Cardiac muscle cell (in vitro differentiated cells and primary cell): Measurements from ENCODE around the gene SBNO2. TPM values are rescaled to one million over a fixed set of nuclear protein-coding genes. Genes with fewer than 3 reads are reported as not detected.

Experiments used
- DNase-seq, 2 donors: peaks; one replicate each; pipeline versions ENCODE4 v3.0.0 to v3.0.0-alpha.2; 2010 to 2017; ENCODE audit warnings: low read depth in 1 of 2, low spot score in 1 of 2
- H3K27ac ChIP-seq: fragments of 200-600 bp; sonication (generic); 2 replicates; pipeline ENCODE4 v1.5.1; 2016
- H3K27me3 ChIP-seq: fragments of 200-600 bp; sonication (generic); 2 replicates; pipeline ENCODE4 v1.6.0; 2016; ENCODE audit warnings: control low read depth
- H3K36me3 ChIP-seq: fragments of 200-600 bp; sonication (generic); 2 replicates; pipeline ENCODE4 v1.5.1; 2016; ENCODE audit warnings: control low read depth
- H3K4me1 ChIP-seq: fragments of 200-600 bp; sonication (generic); 2 replicates; pipeline ENCODE4 v1.8.1; 2017; ENCODE audit warnings: low read depth, mild to moderate bottlenecking, mixed run types
- H3K4me3 ChIP-seq: fragments of 200-600 bp; sonication (generic); 2 replicates; pipeline ENCODE4 v1.5.1; 2016; ENCODE audit warnings: mild to moderate bottlenecking
- H3K9me3 ChIP-seq: fragments of 200-600 bp; sonication (generic); 2 replicates; pipeline ENCODE4 v1.5.1; 2017; ENCODE audit warnings: low read depth, mild to moderate bottlenecking, control low read depth
- polyA plus RNA-seq: library from polyadenylated mRNA; unstranded; fragments of >200 nt; fragmentation: Nextera tagmentation; extraction: Ambion mirVana; gene quantifications from 2 replicates; pipeline ENCODE4 v1.2.1, GENCODE V29; 2016
- total RNA-seq: library from RNA; depleted of rRNA; stranded (reverse); fragments of >200 nt; gene quantifications from 2 replicates; pipeline ENCODE4 v1.2.3, GENCODE V29; 2016
- TF ChIP-seq, protein P1 (sequence below): IDR thresholded peaks from 2 replicates; pipeline ENCODE4 v1.5.1; 2012; ENCODE audit warnings: low read depth, mild to moderate bottlenecking, low read length

The SBNO2 gene
- total and polyA plus RNA-seq, 2 experiments from 2014 or later = 11.8 to 28.5 TPM

DNA sequence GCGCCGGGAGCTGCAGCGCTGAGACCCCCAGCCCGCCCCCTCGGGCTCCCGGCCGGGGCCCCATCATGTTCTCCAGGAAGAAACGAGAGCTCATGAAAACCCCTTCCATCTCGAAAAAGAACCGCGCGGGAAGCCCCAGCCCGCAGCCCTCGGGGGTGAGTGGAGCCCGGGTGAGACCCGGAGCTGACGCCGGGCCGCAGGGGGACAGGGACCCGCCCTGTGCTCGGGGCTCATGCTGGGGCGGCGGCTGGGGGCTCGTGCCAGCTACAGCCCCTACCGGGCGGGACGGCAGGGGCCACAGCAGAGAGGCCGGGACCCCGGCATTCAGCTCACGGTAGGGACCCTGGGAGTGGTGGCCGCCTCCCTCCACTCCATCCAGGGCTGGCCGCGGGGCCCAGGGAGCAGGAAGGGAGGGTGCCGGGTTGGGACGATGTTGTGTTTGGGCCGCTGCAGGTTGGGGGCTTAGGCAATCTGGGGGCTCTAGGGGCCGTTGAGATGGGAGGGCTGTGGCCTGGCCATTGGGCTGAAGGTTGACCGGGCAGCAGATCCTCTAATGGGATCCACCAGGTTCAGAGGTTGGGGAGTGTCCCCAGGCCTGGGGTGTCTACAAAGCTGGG, 106.6 kb downstream of the SBNO2 start:
- Histone ChIP-seq H3K27ac (no peak overlapping the region), H3K4me1 (peaks cover 18% of the 10 kb centered on the region), H3K36me3 (no peaks in the 10 kb centered on the region), H3K27me3 (peaks cover 13% of the 10 kb centered on the region), H3K4me3 (peak overlapping the region; percentile 21), H3K9me3 (no peaks in the 10 kb centered on the region)
- DNase-seq = no peak
- TF ChIP-seq, protein P1, sequence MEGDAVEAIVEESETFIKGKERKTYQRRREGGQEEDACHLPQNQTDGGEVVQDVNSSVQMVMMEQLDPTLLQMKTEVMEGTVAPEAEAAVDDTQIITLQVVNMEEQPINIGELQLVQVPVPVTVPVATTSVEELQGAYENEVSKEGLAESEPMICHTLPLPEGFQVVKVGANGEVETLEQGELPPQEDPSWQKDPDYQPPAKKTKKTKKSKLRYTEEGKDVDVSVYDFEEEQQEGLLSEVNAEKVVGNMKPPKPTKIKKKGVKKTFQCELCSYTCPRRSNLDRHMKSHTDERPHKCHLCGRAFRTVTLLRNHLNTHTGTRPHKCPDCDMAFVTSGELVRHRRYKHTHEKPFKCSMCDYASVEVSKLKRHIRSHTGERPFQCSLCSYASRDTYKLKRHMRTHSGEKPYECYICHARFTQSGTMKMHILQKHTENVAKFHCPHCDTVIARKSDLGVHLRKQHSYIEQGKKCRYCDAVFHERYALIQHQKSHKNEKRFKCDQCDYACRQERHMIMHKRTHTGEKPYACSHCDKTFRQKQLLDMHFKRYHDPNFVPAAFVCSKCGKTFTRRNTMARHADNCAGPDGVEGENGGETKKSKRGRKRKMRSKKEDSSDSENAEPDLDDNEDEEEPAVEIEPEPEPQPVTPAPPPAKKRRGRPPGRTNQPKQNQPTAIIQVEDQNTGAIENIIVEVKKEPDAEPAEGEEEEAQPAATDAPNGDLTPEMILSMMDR = no peak

DNA sequence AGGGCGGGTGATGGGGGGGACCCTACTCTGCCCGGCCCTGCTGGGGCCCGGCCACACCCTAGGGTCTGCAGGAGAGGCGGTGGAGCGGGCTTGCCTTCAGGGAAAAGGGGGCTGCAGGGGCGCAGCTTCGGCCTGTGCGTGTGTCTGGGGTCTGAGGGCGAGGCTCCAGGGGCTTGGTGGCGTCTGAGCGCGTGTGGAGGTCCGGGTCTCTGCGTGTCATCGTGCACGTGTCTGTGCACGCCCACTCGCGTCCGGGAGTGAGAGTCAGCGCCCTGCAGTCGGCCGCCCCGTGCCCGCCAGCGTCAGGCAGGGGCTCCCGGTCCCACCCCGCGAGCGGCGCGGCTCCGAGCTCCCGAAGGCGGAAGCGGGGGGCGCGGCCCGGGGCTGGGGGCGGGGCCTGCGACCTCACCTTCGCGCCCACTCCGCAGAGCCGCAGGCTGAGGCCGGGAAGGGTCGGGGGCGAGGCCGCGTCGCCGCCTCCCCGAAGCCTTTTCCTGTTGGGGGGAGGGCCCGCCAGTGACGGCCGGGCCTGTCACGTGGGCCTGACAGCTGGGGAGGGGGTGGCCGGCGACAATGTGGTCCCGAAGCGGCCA, 107.2 kb downstream of the SBNO2 start, which contains the start of gene ARHGAP45:
Gene ARHGAP45, plus strand, starts transcription at position 420 of the 593 bp plus-strand sequence. CDS start 239 bp downstream, outside the sequence.
- TF ChIP-seq, protein P1 = no peak
- H3K27me3 ChIP-seq = peaks cover 13% of the 10 kb centered on the region
- no peak for DNase-seq
- peaks cover 18% of the 10 kb centered on the region for H3K4me1 ChIP-seq
- H3K27ac ChIP-seq = peak within 1 kb of the TSS; percentile 73
- H3K36me3 ChIP-seq = no peaks in the 10 kb centered on the region
- no peaks in the 10 kb centered on the region for H3K9me3 ChIP-seq
- H3K4me3 ChIP-seq = peak within 1 kb of the TSS; percentile 21

DNA sequence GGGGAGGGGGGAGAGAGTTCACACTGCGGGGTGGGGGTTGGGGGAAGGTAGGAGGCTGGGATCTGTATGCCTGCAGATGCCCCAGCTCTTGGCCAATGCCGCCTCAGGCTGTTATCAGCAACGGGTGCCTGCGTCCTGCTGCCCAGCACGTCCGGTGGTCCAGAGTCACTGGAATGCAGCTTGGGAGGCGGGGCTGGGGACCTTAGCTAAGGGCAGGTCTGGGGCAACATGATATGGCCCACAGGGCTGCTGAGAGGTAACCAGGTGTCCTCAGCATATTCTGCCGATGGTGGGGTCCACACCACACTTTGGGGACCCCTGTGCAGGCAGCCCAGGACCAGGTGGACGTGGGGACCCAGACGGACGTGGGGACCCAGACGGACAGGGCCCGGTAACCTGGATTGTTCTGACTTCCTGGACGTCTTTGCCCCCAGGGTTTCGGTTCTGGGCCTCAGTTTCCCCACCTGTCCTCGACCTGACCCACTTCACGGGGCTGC, 107.8 kb downstream of the SBNO2 start:
- peaks cover 13% of the 10 kb centered on the region for H3K27me3 ChIP-seq
- H3K4me1 ChIP-seq = peaks cover 18% of the 10 kb centered on the region
- H3K9me3 ChIP-seq = no peaks in the 10 kb centered on the region
- TF ChIP-seq, protein P1 = no peak
- H3K4me3 ChIP-seq = peak overlapping the region; percentile 21
- H3K36me3 ChIP-seq = no peaks in the 10 kb centered on the region
- peak in 1 of 2 donors; percentile 84 for DNase-seq
- H3K27ac ChIP-seq = peak overlapping the region; percentile 73

DNA sequence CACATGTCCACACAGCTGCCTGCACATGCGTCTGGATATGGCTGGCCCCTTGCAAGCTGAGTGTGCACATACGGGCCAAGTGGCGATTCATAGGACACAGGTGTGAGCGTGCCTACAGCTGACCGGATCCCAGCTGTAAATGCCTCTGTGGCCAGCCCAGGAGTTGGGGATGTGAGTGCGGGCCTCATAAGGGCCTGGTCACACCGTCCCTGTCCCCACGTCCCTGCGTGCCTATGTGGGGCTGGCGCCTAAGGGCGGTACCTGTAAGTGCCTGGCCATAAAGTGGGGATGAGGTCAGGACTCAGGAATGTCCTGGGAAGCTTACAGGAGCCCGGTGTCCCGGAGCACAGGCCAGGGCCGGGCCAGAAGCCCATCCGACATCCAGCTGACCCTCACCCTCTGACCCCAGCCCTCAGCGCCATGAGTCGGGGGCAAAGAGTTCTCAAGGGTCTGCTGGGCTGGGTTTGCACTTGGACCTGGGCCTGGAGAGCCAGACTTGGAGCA, 108.4 kb downstream of the SBNO2 start:
- peaks cover 8% of the 10 kb centered on the region for H3K27me3 ChIP-seq
- H3K4me1 ChIP-seq = peaks cover 18% of the 10 kb centered on the region
- TF ChIP-seq, protein P1 = no peak
- H3K4me3 ChIP-seq = no peak overlapping the region
- peak in 1 of 2 donors; percentile 37 for DNase-seq
- peak overlapping the region; percentile 73 for H3K27ac ChIP-seq
- H3K36me3 ChIP-seq = no peaks in the 10 kb centered on the region
- no peaks in the 10 kb centered on the region for H3K9me3 ChIP-seq

DNA sequence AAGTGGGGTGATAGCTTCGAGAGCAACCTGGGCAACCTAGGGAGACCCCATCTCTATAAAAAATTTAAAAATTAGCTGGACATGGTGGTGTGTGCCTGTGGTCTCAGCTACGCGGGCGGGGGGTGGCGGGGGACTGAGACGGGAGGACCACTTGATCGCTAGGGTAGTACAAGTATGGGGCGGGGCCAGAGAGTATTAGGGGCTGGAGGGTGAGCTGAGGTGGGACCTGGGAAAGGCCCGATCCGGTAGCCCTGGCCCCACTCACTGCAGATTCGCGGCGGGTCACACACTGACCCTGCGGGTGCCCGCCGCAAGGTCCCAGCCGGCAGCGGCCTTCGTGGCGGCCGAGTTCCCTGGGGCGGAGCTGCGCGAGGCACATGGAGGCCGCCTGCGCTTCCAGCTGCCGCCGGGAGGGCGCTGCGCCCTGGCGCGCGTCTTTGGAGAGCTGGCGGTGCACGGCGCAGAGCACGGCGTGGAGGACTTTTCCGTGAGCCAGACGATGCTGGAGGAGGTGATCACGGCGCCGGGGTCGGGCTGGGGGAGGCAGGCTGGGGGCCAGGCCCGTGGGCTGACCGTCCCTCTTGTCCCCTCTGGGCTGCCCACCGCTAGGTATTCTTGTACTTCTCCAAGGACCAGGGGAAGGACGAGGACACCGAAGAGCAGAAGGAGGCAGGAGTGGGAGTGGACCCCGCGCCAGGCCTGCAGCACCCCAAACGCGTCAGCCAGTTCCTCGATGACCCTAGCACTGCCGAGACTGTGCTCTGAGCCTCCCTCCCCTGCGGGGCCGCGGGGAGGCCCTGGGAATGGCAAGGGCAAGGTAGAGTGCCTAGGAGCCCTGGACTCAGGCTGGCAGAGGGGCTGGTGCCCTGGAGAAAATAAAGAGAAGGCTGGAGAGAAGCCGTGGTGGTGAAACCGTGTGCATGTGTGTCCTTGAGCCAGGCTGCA, 109.1 kb downstream of the SBNO2 start:
- Histone ChIP-seq H3K36me3 (no peaks in the 10 kb centered on the region), H3K9me3 (no peaks in the 10 kb centered on the region), H3K4me1 (peaks cover 18% of the 10 kb centered on the region), H3K4me3 (no peak overlapping the region), H3K27me3 (peaks cover 5% of the 10 kb centered on the region), H3K27ac (peak overlapping the region; percentile 73)
- DNase-seq = peak; percentile 72 to 86
- TF ChIP-seq, protein P1 = peak; percentile 65
